HG02981 (cell line): ENCODE data around the gene VKORC1L1.
"Not testable (repeated sequence)": the region's sequence is repeated elsewhere in the genome, so short reads cannot be mapped to it uniquely, and the experiment has no call there.

ENCODE experiments used
- ATAC-seq: cut with Tn5 transposase; IDR thresholded peaks from one replicate; pipeline ENCODE4 v1.9.1; 2021; ENCODE audit warnings: mild to moderate bottlenecking, moderate library complexity; ENCODE audit not compliant: unreplicated experiment

Gene VKORC1L1

GRCh38 chr7:65872776-65873581, at the start of gene VKORC1L1:
Gene VKORC1L1, plus strand, starts transcription at chr7:65873074. Its CDS starts 298 bp downstream, at chr7:65873372.
- ATAC-seq = peak; percentile 86

- ATAC-seq = no peak
Measured at GRCh38 chr7:65827366-65827765, 45.5 kb upstream of the VKORC1L1 start.

GRCh38 chr7:65832281-65832680, 40.6 kb upstream of the VKORC1L1 start:
- no peak for ATAC-seq

GRCh38 chr7:65836684-65837083, 36.2 kb upstream of the VKORC1L1 start:
- ATAC-seq = not testable (repeated sequence)

- ATAC-seq = not testable (repeated sequence)
Measured at GRCh38 chr7:65837541-65837956, 35.3 kb upstream of the VKORC1L1 start.

GRCh38 chr7:65839846-65840245, 33.0 kb upstream of the VKORC1L1 start:
- no peak for ATAC-seq

- no peak for ATAC-seq
Measured at GRCh38 chr7:65840446-65840845, 32.4 kb upstream of the VKORC1L1 start.

GRCh38 chr7:65843616-65844015, 29.3 kb upstream of the VKORC1L1 start:
- not testable (repeated sequence) for ATAC-seq

- no peak for ATAC-seq
Measured at GRCh38 chr7:65846008-65846570, 26.8 kb upstream of the VKORC1L1 start.

- not testable (repeated sequence) for ATAC-seq
Measured at GRCh38 chr7:65853426-65853825, 19.4 kb upstream of the VKORC1L1 start.

GRCh38 chr7:65853892-65854291, 19.0 kb upstream of the VKORC1L1 start:
- ATAC-seq = not testable (repeated sequence)

- ATAC-seq = not testable (repeated sequence)
Measured at GRCh38 chr7:65857321-65857894, 15.5 kb upstream of the VKORC1L1 start.

GRCh38 chr7:65858660-65859059, 14.2 kb upstream of the VKORC1L1 start:
- not testable (repeated sequence) for ATAC-seq

GRCh38 chr7:65866244-65866643, 6.6 kb upstream of the VKORC1L1 start:
- ATAC-seq = not testable (repeated sequence)

GRCh38 chr7:65867681-65868080, 5.2 kb upstream of the VKORC1L1 start:
- ATAC-seq = not testable (repeated sequence)

- not testable (repeated sequence) for ATAC-seq
Measured at GRCh38 chr7:65869312-65869711, 3.6 kb upstream of the VKORC1L1 start.

GRCh38 chr7:65871451-65871850, 1.4 kb upstream of the VKORC1L1 start:
- not testable (repeated sequence) for ATAC-seq

- peak; percentile 30 for ATAC-seq
Measured at GRCh38 chr7:65873582-65874193, 814 bp downstream of the VKORC1L1 start.

GRCh38 chr7:65875715-65876114, 2.8 kb downstream of the VKORC1L1 start:
- ATAC-seq = not testable (repeated sequence)

GRCh38 chr7:65879292-65880153, 6.6 kb downstream of the VKORC1L1 start:
- ATAC-seq = peak; percentile 64
